ENCODE results near the gene PPP2R5C. TPM values are rescaled to one million over a fixed set of nuclear protein-coding genes. Genes with fewer than 3 reads are reported as not detected.

The PPP2R5C gene
- total and polyA plus RNA-seq, 8 donors = 41.6 to 76.1 (median 55.9) TPM

- intact Hi-C loops (cut with DNase I) = no loop called here
- Histone ChIP-seq H3K27ac (no peak overlapping the region), H3K36me3 (no peaks in the 10 kb centered on the region), H3K4me3 (no peak overlapping the region), H3K9me3 (no peaks in the 10 kb centered on the region), H3K4me1 (no peaks in the 10 kb centered on the region), H3K27me3 (no peaks in the 10 kb centered on the region)
- ATAC-seq = no peak
- no peak for FAIRE-seq
- no peak for TF ChIP-seq CTCF (IDR thresholded peaks at IDR 0.05)
- DNase-seq = no peak
- 87% methylated on average over 4 of the region's 4 CpGs for WGBS, 2 donors
These were observed 158.8 kb downstream of the PPP2R5C start for GRCh38 chr14:101920271-101920670.

- H3K27ac ChIP-seq = no peak overlapping the region
- WGBS, 2 donors = 90 to 92% methylated on average over 7 of the region's 7 CpGs
- H3K36me3 ChIP-seq = no peaks in the 10 kb centered on the region
- no peaks in the 10 kb centered on the region for H3K27me3 ChIP-seq
- intact Hi-C loops (cut with DNase I) = no loop called here
- H3K4me3 ChIP-seq = no peak overlapping the region
- peak in 1 of 6 donors; percentile 33 for DNase-seq
- no peak for FAIRE-seq
- no peak for ATAC-seq
- TF ChIP-seq CTCF (IDR thresholded peaks at IDR 0.05) = no peak
- H3K4me1 ChIP-seq = no peaks in the 10 kb centered on the region
- no peaks in the 10 kb centered on the region for H3K9me3 ChIP-seq
These were observed 161.4 kb downstream of the PPP2R5C start for GRCh38 chr14:101922866-101923265.

- no peak for TF ChIP-seq CTCF (IDR thresholded peaks at IDR 0.05)
- H3K4me3 ChIP-seq = no peak overlapping the region
- no peak for FAIRE-seq
- H3K27ac ChIP-seq = no peak overlapping the region
- intact Hi-C loops (cut with DNase I) = no loop called here
- H3K9me3 ChIP-seq = no peaks in the 10 kb centered on the region
- ATAC-seq = no peak
- no peaks in the 10 kb centered on the region for H3K4me1 ChIP-seq
- 95 to 96% methylated on average over 33 of the region's 33 CpGs for WGBS, 2 donors
- peak in 1 of 6 donors; percentile 41 for DNase-seq
- no peaks in the 10 kb centered on the region for H3K27me3 ChIP-seq
- no peaks in the 10 kb centered on the region for H3K36me3 ChIP-seq
These were observed 163.6 kb downstream of the PPP2R5C start for GRCh38 chr14:101925152-101925551.

- ATAC-seq (no peak), FAIRE-seq (no peak), DNase-seq (peak in 1 of 6 donors; percentile 5)
- intact Hi-C loops (cut with DNase I) = no loop called here
- no peak overlapping the region for H3K27ac ChIP-seq
- H3K4me1 ChIP-seq = no peaks in the 10 kb centered on the region
- TF ChIP-seq CTCF (IDR thresholded peaks at IDR 0.05) = no peak
- no peaks in the 10 kb centered on the region for H3K9me3 ChIP-seq
- no peak overlapping the region for H3K4me3 ChIP-seq
- no peaks in the 10 kb centered on the region for H3K27me3 ChIP-seq
- H3K36me3 ChIP-seq = no peaks in the 10 kb centered on the region
- 89 to 90% methylated on average over 8 of the region's 8 CpGs for WGBS, 2 donors
These were observed 164.6 kb downstream of the PPP2R5C start for GRCh38 chr14:101926085-101926484.

- intact Hi-C loops (cut with DNase I) = no loop called here
- FAIRE-seq (no peak), ATAC-seq (no peak), DNase-seq (no peak)
- no peak overlapping the region for H3K27ac ChIP-seq
- no peak overlapping the region for H3K4me3 ChIP-seq
- H3K36me3 ChIP-seq = no peaks in the 10 kb centered on the region
- TF ChIP-seq CTCF (IDR thresholded peaks at IDR 0.05) = no peak
- no peaks in the 10 kb centered on the region for H3K27me3 ChIP-seq
- no peaks in the 10 kb centered on the region for H3K9me3 ChIP-seq
- no peaks in the 10 kb centered on the region for H3K4me1 ChIP-seq
- WGBS, 2 donors = 79 to 81% methylated on average over 5 of the region's 5 CpGs
These were observed 165.1 kb downstream of the PPP2R5C start for GRCh38 chr14:101926620-101927019.

Measured in pancreas (tissue), 10 donors.